B cell (primary cell): ENCODE data around the gene GJC1. TPM values are rescaled to one million over a fixed set of nuclear protein-coding genes. Genes with fewer than 3 reads are reported as not detected.

Experiments used
- ATAC-seq: fragments of 200-7000 bp; cut with Tn5 transposase; one replicate; pipeline ENCODE4 v1.10.0; 2021; ENCODE audit warnings: low read depth, mild to moderate bottlenecking, moderate number of reproducible peaks, moderate library complexity
- CTCF ChIA-PET: fragments of 350-600 bp; sonication (Branson Sonifier 250); formaldehyde crosslinking; loops from one replicate; lab custom pipeline; 2021; ENCODE audit warnings: antibody characterized with exemption, inconsistent platforms; lab: Charles Lee
- POLR2A ChIA-PET: fragments of 350-600 bp; sonication (Branson Sonifier 250); formaldehyde crosslinking; loops from one replicate; lab custom pipeline; 2021; ENCODE audit warnings: antibody characterized with exemption; lab: Charles Lee
- DNase-seq: peaks from one replicate; pipeline ENCODE4 v3.0.0; 2013
- H2AFZ ChIP-seq: 2 replicates; pipeline ENCODE4 v1.6.1; 2012; ENCODE audit warnings: mild to moderate bottlenecking, low read depth, low read length; ENCODE audit not compliant: insufficient read depth, poor library complexity, severe bottlenecking
- H3K27ac ChIP-seq, 2 donors: 1 replicate in 1 of 2; 2 replicates in 1 of 2; pipeline ENCODE4 v1.5.1; 2012 to 2013; ENCODE audit warnings: low read length in 2 of 2, mild to moderate bottlenecking in 2 of 2, moderate library complexity in 1 of 2
- H3K27me3 ChIP-seq, 4 experiments: fragments of 200-600 bp in 1 of 4; sonication (generic) in 1 of 4; replicated peaks in 1 of 4; 1 replicate in 2 of 4; 2 replicates in 2 of 4; pipeline versions ENCODE4 v1.6.1 to v1.7.0; 2013 to 2016; ENCODE audit warnings: low read length in 3 of 4, mild to moderate bottlenecking in 2 of 4, mixed read lengths in 1 of 4, moderate library complexity in 1 of 4; ENCODE audit not compliant: insufficient read depth in 4 of 4, control insufficient read depth in 3 of 4; ENCODE audit errors: control extremely low read depth in 1 of 4
- H3K36me3 ChIP-seq, 2 experiments: replicated peaks in 1 of 2; 1 replicate in 1 of 2; 2 replicates in 1 of 2; pipeline versions ENCODE4 v1.6.1 to v1.7.1; 2013; ENCODE audit warnings: low read length in 1 of 2; ENCODE audit not compliant: insufficient read depth in 2 of 2, control insufficient read depth in 1 of 2; ENCODE audit errors: control extremely low read depth in 1 of 2, extremely low read depth in 1 of 2
- H3K4me1 ChIP-seq, 2 donors: fragments of 200-600 bp in 1 of 2; sonication (generic) in 1 of 2; 1 replicate in 1 of 2; 2 replicates in 1 of 2; pipeline versions ENCODE4 v1.5.1 to v1.6.1; 2013 to 2017; ENCODE audit warnings: low read length in 2 of 2; ENCODE audit not compliant: control insufficient read depth in 2 of 2, insufficient read depth in 2 of 2
- H3K4me2 ChIP-seq: replicated peaks from 2 replicates; pipeline ENCODE3; 2012; ENCODE audit warnings: mild to moderate bottlenecking, low read depth, low read length; ENCODE audit not compliant: poor library complexity, severe bottlenecking
- H3K4me3 ChIP-seq, 5 experiments: fragments of 200-600 bp in 1 of 5; sonication (generic) in 1 of 5; 1 replicate in 3 of 5; 2 replicates in 2 of 5; pipeline versions ENCODE4 v1.5.1 to v1.7.0; 2011 to 2016; ENCODE audit warnings: low read length in 4 of 5, mild to moderate bottlenecking in 4 of 5, low read depth in 2 of 5, control low read depth in 1 of 5, moderate library complexity in 1 of 5; ENCODE audit not compliant: insufficient read depth in 1 of 5; ENCODE audit errors: control extremely low read depth in 1 of 5, extremely low read depth in 1 of 5
- H3K79me2 ChIP-seq: fragments of 200-600 bp; sonication (generic); one replicate; pipeline ENCODE4 v1.6.0; 2016; ENCODE audit warnings: low read length; ENCODE audit not compliant: control insufficient read depth, insufficient read depth
- H3K9ac ChIP-seq: fragments of 200-600 bp; sonication (generic); 2 replicates; pipeline ENCODE4 v1.6.1; 2017; ENCODE audit warnings: mild to moderate bottlenecking, low read length, moderate library complexity
- H3K9me3 ChIP-seq, 3 donors: one replicate each; pipeline versions ENCODE4 v1.6.1 to v1.7.1; 2013; ENCODE audit warnings: low read length in 2 of 3; ENCODE audit not compliant: control insufficient read depth in 2 of 3, insufficient read depth in 1 of 3; ENCODE audit errors: control extremely low read depth in 1 of 3
- H4K20me1 ChIP-seq: 2 replicates; pipeline ENCODE4 v1.6.0; 2012; ENCODE audit warnings: mild to moderate bottlenecking, low read length; ENCODE audit not compliant: insufficient read depth, control insufficient read depth, poor library complexity, severe bottlenecking
- H3K27ac Mint-ChIP-seq: one replicate; pipeline ENCODE4 v1.8.0; 2021; ENCODE audit warnings: mixed read lengths
- H3K27me3 Mint-ChIP-seq: one replicate; pipeline ENCODE4 v1.8.0; 2021; ENCODE audit warnings: mixed read lengths
- H3K4me1 Mint-ChIP-seq: one replicate; pipeline ENCODE4 v1.8.0; 2021; ENCODE audit warnings: mixed read lengths
- H3K4me3 Mint-ChIP-seq: one replicate; pipeline ENCODE4 v1.8.0; 2021; ENCODE audit warnings: mixed read lengths
- H3K9me3 Mint-ChIP-seq: one replicate; pipeline ENCODE4 v1.8.0; 2022; ENCODE audit warnings: mixed read lengths; ENCODE audit not compliant: insufficient read depth
- CTCF ChIP-seq: fragments of 200-600 bp; IDR thresholded peaks from one replicate; pipeline ENCODE4 v1.8.0; 2022; ENCODE audit warnings: antibody characterized with exemption, mild to moderate bottlenecking
- EZH2 ChIP-seq: IDR thresholded peaks from 2 replicates; pipeline ENCODE4 v1.6.1; 2012; ENCODE audit warnings: borderline replicate concordance, low read depth, mild to moderate bottlenecking, moderate library complexity, low read length; ENCODE audit not compliant: insufficient read depth, poor library complexity, severe bottlenecking
- WGBS: methylation state at CpG from one replicate; pipeline ENCODE4 v1.1.5; 2013; ENCODE audit warnings: missing lambda C conversion rate; ENCODE audit not compliant: insufficient coverage; 5-methylcytosine and 5-hydroxymethylcytosine counted together
- intact Hi-C: fragments of 100-400 bp; cut with micrococcal nuclease; formaldehyde crosslinking; loops from one replicate; pipeline ENCODE4 v1.10.0; 2022
- polyA plus RNA-seq: library from polyadenylated mRNA; depleted of rRNA; stranded (reverse); fragments of >200 nt; gene quantifications from 2 replicates; pipeline ENCODE4 v1.2.3, GENCODE V29; 2012
- total RNA-seq, 2 donors: library from RNA; stranded (reverse); fragments of 120-200 nt in 1 of 2; gene quantifications; 1 replicate in 1 of 2; 2 replicates in 1 of 2; pipeline versions ENCODE4 v1.2.3 to v1.2.4, GENCODE V29; 2013 to 2022

The GJC1 gene
- total and polyA plus RNA-seq, 2 donors (not counting 1 experiment from before 2014, with no cell fraction given) = not detected

GRCh38 chr17:44766409-44767038 lies 63.6 kb downstream of the GJC1 start:
- H3K27ac Mint-ChIP-seq = no peak overlapping the region
- intact Hi-C loops = no loop called here
- no peaks in the 10 kb centered on the region for H3K9me3 ChIP-seq
- no peak overlapping the region for H2AFZ ChIP-seq
- H4K20me1 ChIP-seq = no peaks in the 10 kb centered on the region
- no peaks in the 10 kb centered on the region for H3K79me2 ChIP-seq
- H3K9me3 Mint-ChIP-seq = no peaks in the 10 kb centered on the region
- no peaks in the 10 kb centered on the region for H3K36me3 ChIP-seq
- WGBS = 85% methylated on average over 7 of the region's 8 CpGs
- ChIA-PET CTCF (no interaction called here), POLR2A (no interaction called here)
- H3K4me3 Mint-ChIP-seq = no peak overlapping the region
- peaks cover 0 to 6% of the 10 kb centered on the region in 2 donors for H3K4me1 ChIP-seq
- H3K27me3 ChIP-seq = peaks cover 0 to 12% (median 0%) of the 10 kb centered on the region in 4 experiments
- no peak overlapping the region for H3K4me2 ChIP-seq
- H3K4me1 Mint-ChIP-seq = peaks cover 4% of the 10 kb centered on the region
- ATAC-seq = no peak
- no peak overlapping the region for H3K9ac ChIP-seq
- no peak overlapping the region for H3K27ac ChIP-seq
- TF ChIP-seq CTCF = no peak
- TF ChIP-seq EZH2 = no peak
- DNase-seq = no peak
- H3K27me3 Mint-ChIP-seq = peaks cover 8% of the 10 kb centered on the region
- H3K4me3 ChIP-seq = no peak overlapping the region

- Histone ChIP-seq H2AFZ (no peak overlapping the region), H3K27me3 (peaks cover 0 to 12% (median 0%) of the 10 kb centered on the region in 4 experiments), H4K20me1 (no peaks in the 10 kb centered on the region), H3K4me2 (no peak overlapping the region), H3K79me2 (no peaks in the 10 kb centered on the region), H3K9ac (no peak overlapping the region), H3K9me3 (no peaks in the 10 kb centered on the region), H3K27ac (no peak overlapping the region), H3K4me1 (peaks cover 0 to 6% of the 10 kb centered on the region in 2 donors), H3K36me3 (no peaks in the 10 kb centered on the region), H3K4me3 (no peak overlapping the region)
- Mint-ChIP-seq H3K9me3 (no peaks in the 10 kb centered on the region), H3K4me1 (peaks cover 4% of the 10 kb centered on the region), H3K27ac (no peak overlapping the region), H3K4me3 (no peak overlapping the region), H3K27me3 (peaks cover 14% of the 10 kb centered on the region)
- POLR2A ChIA-PET = no interaction called here
- intact Hi-C loops = no loop called here
- CTCF ChIA-PET = interaction anchor here (0.8 kb wide), 1 partner anchor 23 kb away, joined by 4 read pairs; no protein-coding TSS in a partner anchor
- DNase-seq = no peak
- 94% methylated on average over 7 of the region's 11 CpGs for WGBS
- TF ChIP-seq CTCF (no peak), EZH2 (no peak)
- no peak for ATAC-seq
These were observed 64.1 kb downstream of the GJC1 start for GRCh38 chr17:44765965-44766364.
